Activated CD4-positive, alpha-beta T cell treated with anti-CD3 and anti-CD28 coated beads for 1 hour (primary cell): Measurements from ENCODE around the gene CCDC149.

Experiments
- DNase-seq: peaks from one replicate; pipeline ENCODE4 v3.0.0-alpha.2; 2020

CCDC149 gene

DNA sequence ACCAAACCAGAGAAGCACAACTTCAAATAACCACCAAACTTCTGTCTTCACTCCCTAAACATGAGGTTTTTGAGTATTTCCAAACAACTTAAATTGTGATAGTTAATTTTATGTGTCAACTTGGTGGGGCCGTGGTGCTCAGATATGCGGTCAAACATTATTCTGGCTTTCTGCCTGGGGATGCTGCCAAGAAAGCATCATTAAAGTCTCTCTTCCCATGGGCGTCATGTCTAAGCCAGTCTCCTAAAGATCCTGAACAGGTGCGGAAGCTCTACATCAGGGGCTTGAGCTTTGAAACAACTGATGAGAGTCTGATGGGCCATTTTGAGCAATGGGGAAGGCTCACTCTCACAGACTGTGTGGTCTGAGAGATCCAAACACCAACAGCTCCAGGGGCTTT lies 141.6 kb downstream of the CCDC149 start:
- no peak for DNase-seq

DNA sequence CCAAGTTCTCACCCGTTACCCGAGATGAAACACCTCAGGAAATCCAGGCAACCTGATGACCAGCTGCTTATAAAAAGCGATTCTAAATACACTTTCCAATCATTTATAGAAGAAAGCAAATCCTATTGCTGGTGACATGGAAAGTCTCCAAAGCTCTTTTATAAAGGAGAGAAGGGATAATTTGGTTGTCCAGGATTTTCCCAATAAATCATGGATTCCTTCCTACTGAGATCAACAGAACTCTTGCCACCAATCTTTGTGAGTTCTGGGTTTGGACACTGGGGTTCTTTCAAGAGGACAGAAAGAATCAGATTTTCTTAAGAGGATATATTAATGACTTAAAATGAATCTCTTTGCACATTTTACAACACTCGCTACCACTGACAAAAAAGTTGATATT lies 142.2 kb downstream of the CCDC149 start:
- no peak for DNase-seq

DNA sequence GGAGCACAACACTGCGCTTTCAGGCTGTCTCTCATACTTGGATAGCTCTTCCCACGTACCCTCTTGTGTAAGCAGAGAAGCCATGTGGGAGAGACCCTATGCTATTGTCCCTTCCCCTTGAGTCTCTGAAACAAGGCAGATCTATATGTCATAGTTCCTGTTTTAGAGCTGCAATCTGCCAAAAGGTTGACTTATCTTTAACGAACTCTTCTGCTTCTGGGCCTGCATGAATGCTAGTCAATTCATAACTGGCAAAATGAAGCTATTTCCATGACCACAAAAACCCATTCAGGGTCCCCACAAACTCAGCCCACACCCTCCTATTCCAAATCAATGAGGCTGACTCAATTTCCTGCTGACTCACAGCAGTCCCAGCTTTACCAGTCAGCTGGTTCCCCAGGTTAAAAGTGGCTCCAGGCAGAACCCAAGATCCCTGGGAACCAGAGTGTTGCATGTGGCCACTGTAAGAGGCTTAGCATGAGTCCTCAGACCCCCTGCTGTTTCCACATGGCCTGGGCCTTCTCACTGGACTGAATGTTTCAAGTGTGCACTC lies 142.7 kb downstream of the CCDC149 start:
- no peak for DNase-seq

DNA sequence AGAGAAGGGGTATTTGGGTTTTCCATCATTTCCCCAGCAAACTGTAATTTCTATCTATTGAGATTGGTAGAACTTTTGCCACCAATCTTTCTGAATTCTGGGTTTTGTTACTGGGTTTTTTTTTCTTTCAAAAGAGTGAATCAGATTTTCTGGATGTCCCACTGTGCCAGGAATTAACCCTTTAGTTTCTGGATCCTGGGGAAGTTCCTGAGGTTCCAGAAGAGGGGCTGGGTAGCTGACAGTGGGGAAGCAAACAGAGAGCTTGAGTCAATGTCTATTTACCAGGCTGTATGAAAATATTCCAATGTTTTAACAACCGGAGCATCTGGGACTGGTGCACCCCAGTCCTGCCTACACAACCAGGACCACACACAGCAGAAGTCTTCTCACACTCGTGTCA lies 143.3 kb downstream of the CCDC149 start:
- DNase-seq, result no peak

DNA sequence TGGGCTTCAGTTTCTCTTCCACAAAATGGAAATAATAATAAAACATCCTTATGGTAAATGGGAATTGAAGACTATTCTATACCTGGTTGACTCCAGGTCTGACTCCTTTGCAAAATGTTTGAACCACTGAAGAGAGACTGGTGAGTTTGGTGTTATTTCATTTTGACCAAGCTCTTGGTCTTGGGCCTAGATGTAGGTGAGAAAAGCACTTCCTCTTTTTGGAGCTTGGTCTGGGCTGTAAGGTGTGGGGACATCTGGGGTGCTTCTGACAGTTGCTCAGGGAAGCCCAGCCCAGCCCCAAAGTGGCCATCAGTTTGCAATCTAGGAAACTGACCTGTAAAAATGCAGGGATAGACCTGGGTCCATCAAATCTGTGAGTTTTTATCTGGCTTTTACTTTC lies 144.2 kb downstream of the CCDC149 start:
- no peak for DNase-seq

DNA sequence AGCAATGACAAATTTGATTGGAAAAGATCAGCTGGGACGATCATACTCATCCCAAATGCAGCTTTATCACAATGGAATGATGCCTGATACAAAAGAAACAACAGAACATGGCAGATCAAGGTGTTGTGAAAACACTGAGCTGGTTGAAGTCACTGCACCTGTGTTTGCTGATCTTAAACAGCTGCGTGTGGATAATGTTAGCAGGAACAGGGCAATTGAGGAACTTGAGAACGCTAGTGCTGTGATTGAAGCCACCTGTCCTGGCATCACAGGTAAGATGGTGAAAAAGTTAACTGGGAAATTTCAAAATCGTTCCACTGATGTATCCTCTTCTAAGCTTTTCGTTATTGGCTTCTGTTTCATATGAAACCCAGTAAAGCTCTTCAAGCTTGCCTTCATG lies 144.8 kb downstream of the CCDC149 start:
- DNase-seq, result no peak

DNA sequence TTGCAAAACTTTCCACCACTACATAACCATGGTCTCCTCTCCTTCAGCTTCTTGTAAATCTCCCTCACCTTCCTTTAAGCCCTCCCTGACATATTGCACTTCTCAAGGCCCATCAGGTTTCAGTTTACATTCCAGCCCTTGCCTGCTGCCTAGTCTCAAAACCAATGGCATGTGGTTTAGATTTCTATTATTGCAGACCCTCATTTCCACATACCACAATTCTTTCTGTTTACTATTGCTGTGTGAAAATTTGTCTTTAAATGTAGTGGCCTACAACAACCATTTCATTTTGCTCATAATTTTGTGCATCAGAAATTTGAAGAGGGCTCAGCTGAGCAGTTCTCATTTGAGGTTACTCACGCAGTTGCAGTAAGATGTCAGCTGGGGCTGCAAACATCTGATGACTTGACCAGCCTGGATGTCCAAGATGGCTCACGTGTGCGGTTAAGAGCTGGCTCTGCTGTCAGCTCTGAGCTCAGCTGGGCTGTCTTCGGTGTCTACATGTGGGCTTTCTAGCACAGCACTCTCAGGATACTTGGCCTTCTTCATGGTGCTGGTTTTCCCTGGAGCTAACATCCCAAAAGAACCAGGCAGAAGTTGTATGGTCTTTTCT lies 147.4 kb downstream of the CCDC149 start:
- no peak for DNase-seq

DNA sequence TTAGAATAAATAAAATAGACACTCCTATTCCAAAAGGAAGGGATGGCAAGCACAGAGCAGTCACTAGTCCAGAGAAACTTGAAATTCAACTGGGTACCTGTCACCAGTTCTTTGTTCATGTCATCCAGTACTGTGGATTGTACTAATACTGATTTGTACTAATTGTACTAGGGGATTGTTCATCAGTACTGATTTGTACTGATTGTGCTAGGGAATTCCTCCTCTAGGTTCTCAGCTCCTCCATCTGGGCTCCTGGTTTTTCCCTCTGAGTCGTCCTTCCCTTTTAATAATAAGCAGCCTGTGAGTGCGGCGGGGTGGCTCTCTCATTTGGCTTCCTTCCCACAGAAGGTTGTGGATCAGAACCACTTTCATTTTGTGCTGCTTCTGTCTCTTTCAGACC lies 148.5 kb downstream of the CCDC149 start:
- no peak for DNase-seq

DNA sequence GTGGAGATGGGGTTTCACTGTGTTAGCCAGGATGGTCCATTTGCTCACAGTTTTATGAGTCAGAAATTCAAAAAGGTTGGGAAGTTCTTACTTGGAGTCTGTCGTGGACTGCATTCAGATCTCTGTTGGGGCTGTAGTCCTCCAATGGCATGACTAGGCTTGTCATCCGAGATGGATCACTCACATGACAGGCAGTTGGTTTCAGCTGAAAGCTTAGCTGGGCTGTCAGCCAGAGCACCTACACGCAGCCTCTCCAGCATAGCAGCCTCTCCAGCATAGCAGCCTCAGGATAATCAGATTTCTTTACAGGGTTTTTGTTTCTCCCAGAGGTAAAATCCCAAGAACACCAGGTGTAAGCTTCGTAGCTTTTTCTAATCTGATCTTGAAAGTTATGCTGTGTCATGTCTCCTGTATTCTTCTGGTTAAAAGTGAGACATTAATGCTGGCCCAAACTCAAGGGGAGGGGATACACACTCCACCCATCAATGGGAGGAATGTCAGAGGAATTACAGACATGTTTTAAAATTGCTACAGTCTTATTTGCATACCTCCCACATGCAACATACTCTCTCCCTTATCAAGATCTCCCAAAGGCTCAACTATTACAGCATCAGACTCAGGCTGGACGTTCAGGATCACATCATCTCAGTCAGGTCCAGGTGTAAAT lies 149.1 kb downstream of the CCDC149 start:
- no peak for DNase-seq
